Loucy (cell line): Measurements from ENCODE around the gene ARSG.

ENCODE experiments used
- H2AFZ ChIP-seq: fragments of 200-600 bp; sonication (generic); 2 replicates; pipeline ENCODE4 v1.6.0; 2016; ENCODE audit warnings: antibody characterized with exemption, mild to moderate bottlenecking, low read length, moderate library complexity
- H3F3A ChIP-seq: fragments of 200-600 bp; 2 replicates; pipeline ENCODE4 v1.6.0; 2016; ENCODE audit warnings: antibody characterized with exemption, low read depth, mild to moderate bottlenecking
- H3K27me3 ChIP-seq: fragments of 200-600 bp; sonication (generic); 2 replicates; pipeline ENCODE4 v1.6.1; 2014; ENCODE audit warnings: low read length, mild to moderate bottlenecking; ENCODE audit not compliant: insufficient read depth, poor library complexity, severe bottlenecking
- H3K36me3 ChIP-seq: fragments of 200-600 bp; sonication (generic); 2 replicates; pipeline ENCODE4 v1.6.1; 2016; ENCODE audit warnings: low read length; ENCODE audit not compliant: insufficient read depth
- H3K4me1 ChIP-seq: fragments of 200-600 bp; sonication (generic); 2 replicates; pipeline ENCODE4 v1.5.1; 2014; ENCODE audit warnings: low read length, mild to moderate bottlenecking; ENCODE audit not compliant: insufficient read depth, poor library complexity, severe bottlenecking
- H3K4me2 ChIP-seq: fragments of 200-600 bp; sonication (generic); 2 replicates; pipeline ENCODE4 v1.6.0; 2014; ENCODE audit warnings: antibody characterized with exemption, low read length, low read depth, mild to moderate bottlenecking; ENCODE audit not compliant: poor library complexity, severe bottlenecking
- H3K4me3 ChIP-seq: fragments of 200-600 bp; sonication (generic); 2 replicates; pipeline ENCODE4 v1.5.1; 2014; ENCODE audit warnings: low read length, mild to moderate bottlenecking, mixed read lengths; ENCODE audit not compliant: poor library complexity, severe bottlenecking
- H3K79me2 ChIP-seq: fragments of 200-600 bp; sonication (generic); 2 replicates; pipeline ENCODE4 v1.6.1; 2014; ENCODE audit warnings: low read length; ENCODE audit not compliant: insufficient read depth
- H3K9ac ChIP-seq: fragments of 200-600 bp; sonication (generic); 2 replicates; pipeline ENCODE4 v1.6.0; 2014; ENCODE audit warnings: mild to moderate bottlenecking, low read depth, low read length, moderate library complexity; ENCODE audit not compliant: poor library complexity, severe bottlenecking
- H3K9me2 ChIP-seq: fragments of 200-600 bp; sonication (generic); replicated peaks from 2 replicates; pipeline ENCODE4 v1.6.1; 2016; ENCODE audit warnings: low read depth, low read length, mixed read lengths
- H3K9me3 ChIP-seq: fragments of 200-600 bp; sonication (generic); 2 replicates; pipeline ENCODE4 v1.6.1; 2014; ENCODE audit warnings: mild to moderate bottlenecking, antibody characterized with exemption, low read length, low read depth; ENCODE audit not compliant: insufficient read depth
- H4K20me1 ChIP-seq: fragments of 200-600 bp; sonication (generic); 2 replicates; pipeline ENCODE4 v1.6.0; 2014; ENCODE audit warnings: antibody characterized with exemption, low read length, mild to moderate bottlenecking; ENCODE audit not compliant: insufficient read depth, poor library complexity, severe bottlenecking
- EZH2phosphoT487 ChIP-seq: fragments of 200-600 bp; IDR thresholded peaks from 2 replicates; pipeline ENCODE4 v1.6.1; 2018; ENCODE audit warnings: antibody characterized with exemption, mild to moderate bottlenecking, moderate library complexity, borderline replicate concordance
- TF ChIP-seq, protein P1 (sequence below): fragments of 200-600 bp; sonication (generic); conservative IDR thresholded peaks from 2 replicates; pipeline ENCODE4 v1.5.1; 2014; ENCODE audit warnings: mild to moderate bottlenecking, antibody characterized with exemption, low read length

The ARSG gene

GRCh38 chr17:68424203-68424602 is 132.9 kb downstream of the ARSG start:
- no peaks in the 10 kb centered on the region for H3K79me2 ChIP-seq
- no peak overlapping the region for H2AFZ ChIP-seq
- H3K9me3 ChIP-seq: no peaks in the 10 kb centered on the region
- no peak overlapping the region for H3K9ac ChIP-seq
- no peak overlapping the region for H3K4me2 ChIP-seq
- no peaks in the 10 kb centered on the region for H3K9me2 ChIP-seq
- TF ChIP-seq, protein P1, sequence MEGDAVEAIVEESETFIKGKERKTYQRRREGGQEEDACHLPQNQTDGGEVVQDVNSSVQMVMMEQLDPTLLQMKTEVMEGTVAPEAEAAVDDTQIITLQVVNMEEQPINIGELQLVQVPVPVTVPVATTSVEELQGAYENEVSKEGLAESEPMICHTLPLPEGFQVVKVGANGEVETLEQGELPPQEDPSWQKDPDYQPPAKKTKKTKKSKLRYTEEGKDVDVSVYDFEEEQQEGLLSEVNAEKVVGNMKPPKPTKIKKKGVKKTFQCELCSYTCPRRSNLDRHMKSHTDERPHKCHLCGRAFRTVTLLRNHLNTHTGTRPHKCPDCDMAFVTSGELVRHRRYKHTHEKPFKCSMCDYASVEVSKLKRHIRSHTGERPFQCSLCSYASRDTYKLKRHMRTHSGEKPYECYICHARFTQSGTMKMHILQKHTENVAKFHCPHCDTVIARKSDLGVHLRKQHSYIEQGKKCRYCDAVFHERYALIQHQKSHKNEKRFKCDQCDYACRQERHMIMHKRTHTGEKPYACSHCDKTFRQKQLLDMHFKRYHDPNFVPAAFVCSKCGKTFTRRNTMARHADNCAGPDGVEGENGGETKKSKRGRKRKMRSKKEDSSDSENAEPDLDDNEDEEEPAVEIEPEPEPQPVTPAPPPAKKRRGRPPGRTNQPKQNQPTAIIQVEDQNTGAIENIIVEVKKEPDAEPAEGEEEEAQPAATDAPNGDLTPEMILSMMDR: no peak
- no peak for TF ChIP-seq EZH2phosphoT487
- H3K4me3 ChIP-seq: no peak overlapping the region
- no peaks in the 10 kb centered on the region for H3K4me1 ChIP-seq
- H3K36me3 ChIP-seq: peaks cover 11% of the 10 kb centered on the region; the same call in 1 of the 2 replicates
- H4K20me1 ChIP-seq: no peaks in the 10 kb centered on the region
- H3F3A ChIP-seq: no peaks in the 10 kb centered on the region
- no peaks in the 10 kb centered on the region for H3K27me3 ChIP-seq

DNA sequence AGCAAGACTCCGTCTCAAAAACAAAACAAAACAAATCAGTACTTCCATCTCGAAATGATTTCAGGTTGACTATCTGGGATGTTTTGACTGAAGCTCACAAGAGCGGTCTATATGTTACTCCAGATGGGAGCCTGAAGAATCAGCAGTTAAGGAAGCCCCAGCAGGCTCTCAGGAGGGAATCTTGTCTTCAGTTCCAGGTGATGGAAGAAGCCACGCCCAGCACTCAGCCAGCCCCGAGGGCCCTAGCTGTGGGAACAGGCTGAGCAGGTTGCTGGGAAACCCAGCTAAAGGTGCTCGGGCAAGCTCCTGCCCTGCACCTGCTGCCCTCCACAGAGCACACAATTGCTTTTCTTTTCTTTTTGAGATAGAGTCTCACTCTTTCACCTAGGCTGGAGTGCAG is 133.6 kb downstream of the ARSG start:
- Histone ChIP-seq H3K4me2 (no peak overlapping the region), H3F3A (no peaks in the 10 kb centered on the region), H3K9me2 (no peaks in the 10 kb centered on the region), H3K36me3 (peaks cover 12% of the 10 kb centered on the region; the same call in 1 of the 2 replicates), H3K4me3 (no peak overlapping the region), H3K79me2 (no peaks in the 10 kb centered on the region), H2AFZ (no peak overlapping the region), H3K27me3 (no peaks in the 10 kb centered on the region), H3K9me3 (no peaks in the 10 kb centered on the region), H3K4me1 (no peaks in the 10 kb centered on the region), H4K20me1 (no peaks in the 10 kb centered on the region), H3K9ac (no peak overlapping the region)
- TF ChIP-seq EZH2phosphoT487: no peak
- TF ChIP-seq, protein P1: no peak

GRCh38 chr17:68425979-68426378 is 134.7 kb downstream of the ARSG start:
- Histone ChIP-seq H3K79me2 (no peaks in the 10 kb centered on the region), H4K20me1 (no peaks in the 10 kb centered on the region), H3K9ac (no peak overlapping the region), H3K9me2 (no peaks in the 10 kb centered on the region), H3K27me3 (no peaks in the 10 kb centered on the region), H2AFZ (no peak overlapping the region), H3K4me2 (no peak overlapping the region), H3F3A (no peaks in the 10 kb centered on the region), H3K9me3 (no peaks in the 10 kb centered on the region), H3K4me1 (no peaks in the 10 kb centered on the region), H3K36me3 (peaks cover 14% of the 10 kb centered on the region; the same call in 1 of the 2 replicates), H3K4me3 (no peak overlapping the region)
- TF ChIP-seq, protein P1: no peak
- TF ChIP-seq EZH2phosphoT487: no peak
